GM10266 (cell line): Measurements from ENCODE around the gene DNAJC11.
"Not testable (repeated sequence)": the region's sequence is repeated elsewhere in the genome, so short reads cannot be mapped to it uniquely, and the experiment has no call there.

ENCODE experiments used
- DNase-seq: peaks from one replicate; pipeline ENCODE4 v3.0.0; 2012; ENCODE audit errors: extremely low spot score
- CTCF ChIP-seq: IDR thresholded peaks from 2 replicates; pipeline ENCODE4 v1.5.1; 2012; ENCODE audit warnings: mild to moderate bottlenecking, low read depth; ENCODE audit not compliant: control insufficient read depth, insufficient read depth; ENCODE audit errors: missing control alignments

Gene DNAJC11

GRCh38 chr1:6667139-6667538 is 34.5 kb downstream of the DNAJC11 start:
- no peak for TF ChIP-seq CTCF
- no peak for DNase-seq

GRCh38 chr1:6666696-6667095 is 34.9 kb downstream of the DNAJC11 start:
- no peak for DNase-seq
- TF ChIP-seq CTCF = no peak

GRCh38 chr1:6662468-6662867 is 39.1 kb downstream of the DNAJC11 start:
- DNase-seq = not testable (repeated sequence)

GRCh38 chr1:6660415-6661049 is 41.1 kb downstream of the DNAJC11 start:
- TF ChIP-seq CTCF = no peak
- no peak for DNase-seq

- no peak for DNase-seq
- no peak for TF ChIP-seq CTCF
Measured at GRCh38 chr1:6658359-6659060, 43.1 kb downstream of the DNAJC11 start.

- no peak for TF ChIP-seq CTCF
- no peak for DNase-seq
Measured at GRCh38 chr1:6657138-6657537, 44.5 kb downstream of the DNAJC11 start.

- no peak for DNase-seq
- TF ChIP-seq CTCF = no peak
Measured at GRCh38 chr1:6653436-6654290, 48.0 kb downstream of the DNAJC11 start.
